Head of caudate nucleus (tissue), 42 donors: ENCODE measurements around the gene TACR3.
A peak's percentile ranks its signal among the peaks of the same experiment; 100 is the strongest.
"Not testable (repeated sequence)": the region's sequence is repeated elsewhere in the genome, so short reads cannot be mapped to it uniquely, and the experiment has no call there.

Source experiments
- DNase-seq, 42 donors: peaks; one replicate each; pipeline versions ENCODE4 v3.0.0 to v3.0.0-alpha.2; 2020 to 2021; ENCODE audit warnings: mixed read lengths in 7 of 42
- intact Hi-C: fragments of 100-400 bp; cut with DNase I; formaldehyde crosslinking; loops from one replicate; pipeline ENCODE4 v1.15.0; 2022

Gene TACR3, protein sequence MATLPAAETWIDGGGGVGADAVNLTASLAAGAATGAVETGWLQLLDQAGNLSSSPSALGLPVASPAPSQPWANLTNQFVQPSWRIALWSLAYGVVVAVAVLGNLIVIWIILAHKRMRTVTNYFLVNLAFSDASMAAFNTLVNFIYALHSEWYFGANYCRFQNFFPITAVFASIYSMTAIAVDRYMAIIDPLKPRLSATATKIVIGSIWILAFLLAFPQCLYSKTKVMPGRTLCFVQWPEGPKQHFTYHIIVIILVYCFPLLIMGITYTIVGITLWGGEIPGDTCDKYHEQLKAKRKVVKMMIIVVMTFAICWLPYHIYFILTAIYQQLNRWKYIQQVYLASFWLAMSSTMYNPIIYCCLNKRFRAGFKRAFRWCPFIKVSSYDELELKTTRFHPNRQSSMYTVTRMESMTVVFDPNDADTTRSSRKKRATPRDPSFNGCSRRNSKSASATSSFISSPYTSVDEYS

DNA sequence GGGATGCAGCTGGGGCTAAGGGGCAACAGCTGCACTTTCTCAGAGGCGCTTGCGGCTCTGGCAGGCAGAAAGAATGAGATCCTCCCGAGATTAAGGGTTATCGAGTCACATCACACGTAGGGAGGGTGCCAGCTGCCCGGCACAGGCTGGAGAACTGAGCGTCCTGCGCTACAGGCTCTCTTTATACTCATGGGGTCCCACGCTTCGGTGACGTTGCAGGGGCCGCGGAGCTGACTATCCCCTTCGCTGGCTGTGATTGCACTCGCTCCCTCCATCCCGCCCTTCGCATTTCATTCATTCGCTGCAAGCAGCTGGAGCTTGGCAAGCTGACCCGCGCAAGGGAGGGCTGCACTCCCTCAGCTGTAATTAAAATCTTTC is at the start of gene TACR3:
TSS of gene TACR3 (minus strand) at position 156 of the 378 bp plus-strand sequence. CDS start 310 bp downstream, outside the sequence.
- intact Hi-C loops = no loop called here
- peak in 14 of 42 donors; percentile 1 to 45 (median 12) for DNase-seq

DNA sequence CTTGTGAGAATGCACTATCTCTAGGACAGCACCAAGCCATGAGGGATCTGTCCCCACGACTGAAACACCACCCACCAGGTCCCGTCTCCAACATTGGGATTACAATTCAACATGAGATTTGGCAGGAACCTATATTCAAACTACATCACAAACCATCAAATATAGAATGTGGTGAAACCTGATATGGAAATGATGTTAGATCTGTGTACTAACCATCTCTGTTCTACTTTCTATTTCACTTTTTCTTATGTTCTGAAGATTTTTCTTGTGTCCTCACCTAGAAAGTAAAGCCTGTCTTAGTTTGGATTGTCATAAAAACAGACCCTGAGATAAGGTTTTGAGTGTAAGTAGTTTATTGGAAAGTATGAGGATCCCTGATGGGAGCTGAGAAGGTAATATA is 37.8 kb upstream of the TACR3 start:
- no peak for DNase-seq
- intact Hi-C loops = no loop called here

DNA sequence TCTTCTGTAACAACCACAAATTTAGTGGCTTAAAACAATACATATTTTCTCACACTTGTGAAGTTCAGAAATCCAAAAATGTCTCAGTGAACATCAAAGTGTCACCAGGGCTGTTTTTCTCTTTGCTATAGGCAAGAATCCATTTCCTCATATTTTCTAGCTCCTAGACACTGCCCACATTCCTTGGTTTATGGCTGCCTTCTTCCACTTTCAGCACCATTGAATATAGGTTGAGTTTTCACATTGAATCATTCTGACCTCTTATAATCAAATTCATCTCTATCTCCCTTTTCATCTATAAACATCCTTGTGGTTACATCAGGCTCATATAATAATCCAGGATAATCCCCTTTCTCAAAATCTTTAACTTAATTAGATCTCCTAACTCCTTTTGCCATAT is 37.0 kb upstream of the TACR3 start:
- DNase-seq = no peak
- intact Hi-C loops = no loop called here

DNA sequence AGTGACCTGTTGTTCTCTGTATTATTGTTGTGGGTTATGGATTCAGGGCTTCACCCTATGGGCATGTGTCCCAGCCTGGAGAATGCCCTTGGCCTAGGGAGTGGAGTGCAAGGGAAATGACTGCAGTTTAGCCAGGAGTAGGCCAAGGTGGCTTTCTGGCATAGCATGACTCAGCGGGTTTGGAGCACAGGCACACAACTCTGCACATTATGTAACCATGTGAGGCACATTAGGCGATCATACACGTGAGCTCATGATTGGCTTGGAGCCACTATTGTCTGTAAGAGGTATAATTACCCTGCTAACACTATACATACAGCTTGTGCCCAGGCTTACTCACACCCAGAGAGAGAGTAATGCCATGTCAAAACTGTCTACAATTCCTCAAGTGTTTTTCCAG is 35.1 kb upstream of the TACR3 start:
- DNase-seq = peak in 11 of 42 donors; percentile 1 to 26 (median 13)
- intact Hi-C loops = no loop called here

DNA sequence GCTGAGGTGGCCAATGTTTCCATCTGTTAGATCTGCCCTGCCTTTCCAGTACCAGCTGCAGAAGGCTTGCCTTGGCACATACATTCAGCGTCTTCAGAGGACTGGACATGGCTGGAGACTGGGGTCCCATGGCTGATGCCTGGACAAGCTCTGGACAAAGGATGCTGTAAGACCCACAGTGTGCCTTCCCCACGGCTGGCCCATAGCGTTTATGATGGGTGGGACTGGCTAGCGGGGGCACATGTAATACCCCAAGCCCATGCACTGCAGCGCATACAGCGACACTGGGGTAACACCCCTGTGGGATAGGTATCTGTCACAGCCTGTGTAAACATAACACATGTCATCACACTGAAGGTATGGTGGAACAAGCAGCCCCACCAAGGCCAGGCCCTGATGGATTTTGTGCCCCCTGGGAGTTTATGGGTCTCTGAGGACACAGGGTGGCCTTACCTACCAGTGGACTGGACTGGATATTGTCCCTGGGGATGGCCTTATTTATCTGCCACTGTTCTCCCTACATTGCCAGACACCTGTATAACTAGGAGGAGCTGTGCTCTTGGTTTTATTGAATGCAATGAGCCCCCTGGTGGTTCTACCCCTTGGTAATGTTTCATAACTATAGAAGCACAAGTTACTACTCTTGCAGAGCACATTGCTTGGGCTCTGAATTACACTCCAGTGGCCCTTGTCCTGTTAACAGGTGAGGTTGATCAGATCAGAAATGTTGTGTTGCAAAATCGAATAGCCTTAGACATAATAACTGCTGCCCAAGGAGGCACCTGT is 34.3 kb upstream of the TACR3 start:
- DNase-seq = no peak
- intact Hi-C loops = no loop called here

DNA sequence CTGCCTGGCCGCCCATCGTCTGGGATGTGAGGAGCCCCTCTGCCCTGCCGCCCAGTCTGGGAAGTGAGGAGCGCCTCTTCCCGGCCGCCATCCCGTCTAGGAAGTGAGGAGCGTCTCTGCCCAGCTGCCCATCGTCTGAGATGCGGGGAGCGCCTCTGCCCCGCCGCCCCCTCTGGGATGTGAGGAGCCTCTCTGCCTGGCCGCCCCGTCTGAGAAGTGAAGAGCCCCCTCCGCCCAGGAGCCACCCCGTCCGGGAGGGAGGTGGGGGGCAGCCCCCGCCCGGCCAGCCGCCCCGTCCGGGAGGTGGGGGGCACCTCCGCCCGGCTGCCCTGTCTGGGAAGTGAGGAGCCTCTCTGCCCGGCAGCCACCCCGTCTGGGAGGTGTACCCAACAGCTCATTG is 3.4 kb upstream of the TACR3 start:
- DNase-seq, intact Hi-C loops: not testable (repeated sequence)

DNA sequence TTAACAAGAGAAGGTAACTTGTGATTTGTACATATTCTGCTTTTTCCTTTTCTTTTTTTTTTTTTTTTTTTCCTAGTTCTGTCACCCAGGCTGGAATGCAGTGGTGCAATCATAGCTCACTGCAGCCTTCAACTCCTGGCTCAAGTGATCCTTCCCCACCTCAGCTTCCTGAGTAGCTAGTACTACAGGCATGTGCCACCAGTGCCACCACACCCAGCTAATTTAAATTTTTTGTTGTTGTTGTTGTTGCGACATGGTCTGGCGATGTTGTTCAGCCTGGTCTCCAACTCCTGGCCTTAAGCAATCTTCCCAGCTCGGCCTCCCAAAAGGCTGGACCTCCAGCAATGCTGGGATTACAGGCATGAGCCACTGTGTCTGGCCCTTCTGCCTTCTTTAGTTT is 1.5 kb upstream of the TACR3 start:
- no peak for DNase-seq
- intact Hi-C loops = no loop called here

DNA sequence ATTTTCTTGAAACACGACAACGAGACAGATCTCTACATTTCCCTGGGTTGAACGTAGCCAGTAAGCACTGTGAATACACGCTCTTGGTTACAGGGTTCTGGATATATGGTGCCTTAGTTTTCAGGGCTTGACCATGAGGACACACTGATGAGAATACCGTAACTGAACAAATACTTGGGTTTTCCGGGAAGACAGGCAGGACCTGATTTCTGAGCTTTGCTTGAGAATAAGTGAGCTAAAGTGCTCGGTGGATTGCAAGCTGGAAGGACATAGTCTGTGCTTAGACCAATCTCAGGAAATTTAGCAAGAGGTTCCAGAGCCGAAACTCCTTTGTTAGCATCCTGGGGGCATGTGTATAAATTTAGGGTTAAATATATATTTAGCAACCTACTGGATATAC is 876 bp upstream of the TACR3 start:
- intact Hi-C loops = no loop called here
- DNase-seq = no peak

DNA sequence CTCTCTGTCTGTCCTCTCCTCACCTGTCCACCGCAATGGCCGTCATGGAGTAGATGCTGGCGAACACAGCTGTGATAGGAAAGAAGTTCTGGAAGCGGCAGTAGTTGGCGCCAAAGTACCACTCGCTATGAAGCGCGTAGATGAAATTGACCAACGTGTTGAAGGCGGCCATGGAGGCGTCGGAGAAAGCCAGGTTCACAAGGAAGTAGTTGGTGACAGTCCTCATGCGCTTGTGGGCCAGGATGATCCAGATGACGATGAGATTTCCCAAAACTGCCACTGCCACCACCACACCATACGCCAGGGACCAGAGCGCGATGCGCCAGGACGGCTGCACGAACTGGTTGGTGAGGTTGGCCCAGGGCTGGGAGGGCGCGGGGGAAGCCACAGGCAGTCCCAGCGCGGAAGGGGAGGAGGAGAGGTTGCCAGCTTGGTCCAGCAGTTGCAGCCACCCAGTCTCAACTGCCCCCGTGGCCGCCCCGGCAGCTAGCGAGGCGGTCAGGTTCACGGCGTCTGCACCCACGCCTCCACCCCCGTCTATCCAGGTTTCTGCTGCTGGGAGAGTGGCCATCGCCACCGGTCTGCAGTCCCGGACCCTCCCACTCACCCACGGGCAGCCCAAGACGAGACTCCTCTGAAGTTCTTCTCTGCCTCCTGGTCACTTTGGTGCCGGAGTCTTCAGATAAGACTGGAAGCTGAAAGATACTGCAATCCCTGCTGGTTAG is 518 bp downstream of the TACR3 start:
- intact Hi-C loops = no loop called here
- peak in 10 of 42 donors; percentile 2 to 39 (median 5) for DNase-seq

DNA sequence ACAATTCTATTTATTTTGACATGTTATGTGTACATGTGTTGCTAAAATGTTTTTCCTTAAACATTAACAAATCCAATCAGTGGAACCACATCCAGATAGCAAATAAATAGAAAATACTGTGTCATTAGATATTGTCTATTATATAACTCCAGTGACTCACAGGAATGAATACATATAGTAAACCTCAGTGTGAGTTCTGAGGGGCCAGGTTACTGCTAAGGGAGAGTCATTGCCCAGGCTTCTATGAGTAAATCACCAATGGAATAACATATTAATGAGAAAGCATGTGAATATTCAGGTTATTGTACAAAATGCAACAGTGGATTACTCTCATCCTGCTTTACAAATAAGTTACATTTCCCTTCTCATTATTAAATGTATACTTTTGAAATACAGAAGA is 27.2 kb downstream of the TACR3 start:
- DNase-seq = no peak
- intact Hi-C loops = no loop called here

DNA sequence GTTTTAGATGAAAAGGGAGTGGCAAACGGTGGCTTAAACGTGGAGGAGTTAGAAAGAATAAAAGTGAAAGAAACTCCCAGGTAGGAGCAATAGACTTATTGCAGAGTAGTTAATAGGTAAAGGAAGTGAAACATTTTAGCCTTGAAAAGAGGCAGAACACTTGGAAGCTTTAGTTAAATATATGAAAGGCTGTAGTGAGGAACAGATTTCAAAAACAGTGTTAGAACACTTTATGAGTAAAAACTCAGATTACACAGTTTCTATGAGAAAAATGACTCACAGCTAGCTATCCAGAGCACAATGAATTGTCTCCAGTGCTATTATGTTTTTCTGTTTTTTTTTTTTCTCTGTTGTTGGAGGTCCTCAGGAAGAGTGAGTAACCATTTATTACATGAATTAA is 45.8 kb downstream of the TACR3 start:
- no peak for DNase-seq
- intact Hi-C loops = no loop called here

DNA sequence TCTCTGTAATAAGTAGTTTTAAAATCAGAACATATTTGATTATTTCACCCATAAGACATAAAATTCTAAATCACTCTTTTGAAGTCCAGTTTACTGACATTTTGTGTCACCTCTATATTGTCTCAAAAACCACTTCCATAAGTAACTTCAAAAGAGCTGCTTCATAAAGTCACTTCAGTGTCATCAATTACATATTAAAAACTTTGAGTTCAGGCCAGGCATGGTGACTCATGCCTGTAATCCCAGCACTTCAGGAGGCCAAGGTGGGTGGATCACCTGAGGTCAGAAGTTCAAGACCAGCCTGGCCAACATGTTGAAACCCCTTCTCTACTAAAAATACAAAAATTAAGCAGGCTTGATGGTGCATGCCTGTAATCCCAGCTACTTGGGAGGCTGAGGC is 53.0 kb downstream of the TACR3 start:
- not testable (repeated sequence) for DNase-seq

DNA sequence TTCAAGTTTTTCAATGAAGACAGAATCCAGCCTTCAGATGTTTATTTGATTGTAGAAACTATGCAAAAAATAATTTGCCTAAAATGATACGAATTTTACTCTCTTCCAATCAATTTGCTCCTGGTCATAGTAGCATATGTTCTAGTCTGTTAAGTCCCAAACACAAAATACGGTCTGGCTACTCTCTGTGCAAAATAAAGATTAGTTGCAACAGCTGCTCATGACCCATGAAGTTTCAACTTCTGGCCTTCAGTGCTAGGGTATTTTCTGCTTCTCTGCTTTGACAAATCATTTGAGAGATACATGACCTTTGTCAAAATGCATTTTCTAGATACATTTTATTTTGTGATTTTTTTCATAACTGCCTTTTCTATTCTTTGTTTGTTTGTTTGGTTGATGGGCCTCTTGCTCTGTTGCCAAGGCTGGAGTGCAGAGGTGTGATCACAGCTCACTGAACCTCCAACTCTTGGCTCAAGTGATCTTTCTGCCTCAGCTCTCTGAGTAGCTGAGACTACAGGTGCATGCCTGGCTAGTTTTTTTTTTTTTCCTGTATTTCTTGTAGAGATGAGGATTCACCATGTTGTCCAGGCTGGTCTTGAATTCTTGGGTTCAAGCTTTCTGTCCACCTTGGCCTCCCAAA is 55.2 kb downstream of the TACR3 start:
- DNase-seq = no peak

More for the DNA sequence above, 53.0 kb downstream of the TACR3 start:
- intact Hi-C loops = not testable (repeated sequence)

DNA sequence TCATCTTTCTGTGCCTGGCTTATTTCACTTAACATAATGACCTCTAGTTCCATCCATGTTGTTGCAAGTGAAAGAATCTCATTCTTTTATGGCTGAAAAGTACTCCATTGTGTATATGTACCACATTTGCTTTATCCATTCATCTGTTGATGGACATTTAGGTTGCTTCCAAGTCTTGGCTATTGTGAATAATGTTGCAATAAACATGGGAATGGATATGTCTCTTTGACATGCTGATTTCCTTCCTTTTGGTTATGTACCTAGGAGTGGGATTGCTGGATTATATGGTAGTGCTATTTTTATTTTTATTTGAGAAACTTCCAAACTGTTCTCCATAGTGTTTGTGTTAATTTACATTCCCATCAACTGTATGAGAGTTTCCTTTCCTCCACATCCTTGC is 71.2 kb downstream of the TACR3 start:
- intact Hi-C loops = no loop called here
- DNase-seq = no peak

More for the DNA sequence above, 55.2 kb downstream of the TACR3 start:
- intact Hi-C loops = no loop called here

DNA sequence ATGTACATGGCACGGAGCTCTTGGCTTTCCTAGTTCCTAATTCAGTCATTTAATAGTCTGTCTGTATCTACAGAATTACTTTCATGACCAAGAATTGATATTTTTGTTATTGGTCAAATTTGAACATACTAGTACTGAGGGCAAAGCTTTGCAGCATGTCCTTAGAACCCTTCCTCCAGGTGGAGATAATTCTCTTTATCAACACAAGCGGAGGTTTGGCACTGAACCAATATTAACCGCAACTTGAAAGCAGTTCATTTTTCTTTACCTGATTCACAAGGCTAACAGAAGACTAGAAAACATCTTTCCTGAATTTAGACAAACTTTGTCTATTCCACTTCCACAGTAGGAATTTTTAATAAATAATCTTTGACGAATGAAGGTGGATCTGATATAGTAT is 73.8 kb downstream of the TACR3 start:
- no peak for DNase-seq
- intact Hi-C loops = no loop called here

DNA sequence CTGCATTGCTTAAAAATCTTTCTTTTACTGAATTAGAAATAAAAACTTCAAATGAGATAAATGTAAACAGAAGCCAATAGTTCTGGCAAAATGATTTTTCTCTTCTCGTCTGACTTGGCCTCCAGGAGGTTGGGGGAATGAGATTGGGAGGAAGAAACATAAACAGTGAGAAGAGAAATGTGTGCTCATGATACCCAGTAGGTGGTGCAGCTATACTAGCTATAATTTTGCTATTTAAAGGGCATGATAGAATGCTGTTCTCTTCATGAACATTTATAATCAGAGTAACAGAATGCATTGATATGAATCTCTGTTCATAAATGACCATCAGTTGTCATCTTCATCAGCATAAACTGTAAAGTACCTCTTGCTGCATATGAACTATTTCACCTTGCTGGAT is 85.5 kb downstream of the TACR3 start:
- intact Hi-C loops = no loop called here
- DNase-seq = no peak

DNA sequence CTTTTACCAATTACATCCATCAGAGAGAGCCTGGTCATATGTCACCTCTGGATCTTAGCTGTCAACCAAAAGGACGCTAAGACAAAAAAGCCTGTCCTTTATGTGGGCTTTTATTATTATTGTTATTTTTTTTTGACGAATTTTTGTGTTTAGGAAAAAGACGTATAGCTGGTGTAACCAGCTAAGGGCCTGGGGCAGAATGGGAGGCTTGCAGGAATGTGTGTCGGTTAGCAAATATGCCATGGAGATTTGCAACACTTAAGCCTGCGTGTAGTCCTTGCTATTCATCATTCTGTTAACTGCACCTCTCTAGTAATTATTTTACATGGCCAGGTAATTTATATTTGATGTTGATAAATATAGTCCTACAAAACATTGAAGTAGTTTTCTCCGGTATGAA is 93.5 kb downstream of the TACR3 start:
- intact Hi-C loops = no loop called here
- no peak for DNase-seq

DNA sequence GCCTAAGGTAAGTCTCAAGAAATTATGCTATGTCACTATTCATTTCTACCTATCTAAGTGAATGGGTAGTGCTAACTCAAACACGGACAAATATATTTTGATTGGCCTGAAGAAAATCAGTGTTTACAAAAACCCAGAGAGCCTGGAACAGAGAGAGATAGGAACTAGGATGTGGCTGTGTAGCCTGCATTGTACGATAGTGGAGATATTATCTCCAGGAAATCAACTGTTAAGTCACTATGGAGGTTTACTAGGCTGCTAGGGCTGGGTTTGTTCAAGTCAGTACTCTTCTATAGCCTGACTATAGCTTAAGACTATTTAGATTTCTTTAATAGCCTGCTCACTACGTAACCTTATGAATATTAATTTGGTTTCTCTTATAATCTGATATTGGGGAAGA is 127.9 kb downstream of the TACR3 start:
- DNase-seq = no peak
- intact Hi-C loops = no loop called here

DNA sequence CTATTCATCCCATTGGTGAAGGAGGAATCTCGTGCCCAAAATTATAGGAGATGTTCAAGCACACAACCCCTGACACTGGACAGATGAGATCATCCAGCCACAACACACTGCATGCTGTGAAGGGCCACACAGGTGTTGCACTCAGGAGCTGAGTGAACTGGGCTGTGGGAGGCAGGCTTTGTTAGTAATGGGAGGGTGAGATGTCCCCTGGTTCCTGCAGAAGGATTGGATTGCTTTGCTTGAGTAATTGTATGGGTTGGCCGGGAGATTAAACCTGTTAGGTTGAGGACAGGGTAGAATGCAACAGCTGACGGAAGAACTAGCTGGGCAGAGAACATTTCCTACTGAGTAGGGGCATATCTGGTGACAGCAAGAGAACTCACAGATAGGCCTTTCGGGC is 152.2 kb downstream of the TACR3 start:
- intact Hi-C loops = no loop called here
- DNase-seq = no peak
